GM10248 (cell line): ENCODE measurements around the gene DAB2.

ENCODE experiments used
- CTCF ChIA-PET: fragments of 300-600 bp; sonication (Branson Sonifier 250); formaldehyde crosslinking; extraction: SDS; loops from one replicate; lab custom pipeline; 2021; ENCODE audit warnings: antibody characterized with exemption; lab: Yijun Ruan, JAX
- POLR2A ChIA-PET: fragments of 350-650 bp; sonication (Branson Sonifier 250); formaldehyde crosslinking; extraction: SDS; loops from one replicate; lab custom pipeline; 2020; ENCODE audit warnings: antibody characterized with exemption; lab: Yijun Ruan, JAX
- DNase-seq: peaks from one replicate; pipeline ENCODE4 v3.0.0; 2012; ENCODE audit errors: extremely low spot score
- TF ChIP-seq, protein P1 (sequence below): IDR thresholded peaks from 2 replicates; pipeline ENCODE4 v1.5.1; 2012; ENCODE audit warnings: mild to moderate bottlenecking, low read depth; ENCODE audit errors: extremely low read depth, missing control alignments, control extremely low read depth

The DAB2 gene

DNA sequence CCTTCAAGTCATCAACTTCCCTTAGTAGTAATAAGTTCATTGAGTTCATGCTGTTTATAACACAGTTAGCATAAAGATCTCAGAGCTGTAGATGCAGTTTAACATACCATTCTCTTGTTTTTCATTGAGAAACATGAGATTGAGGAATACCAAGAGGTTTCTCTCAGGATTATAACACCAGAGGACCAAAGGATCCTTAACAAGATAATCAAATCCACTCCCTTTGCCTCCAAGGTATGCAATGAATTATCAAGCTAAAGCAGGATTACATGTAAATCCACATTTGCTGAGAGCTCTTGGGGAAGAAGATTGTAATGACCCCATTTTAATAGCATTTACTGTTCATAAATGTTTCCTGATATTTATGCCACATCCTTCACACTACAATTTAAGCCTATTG lies 35.1 kb upstream of the DAB2 start:
- no peak for DNase-seq
- TF ChIP-seq, protein P1, sequence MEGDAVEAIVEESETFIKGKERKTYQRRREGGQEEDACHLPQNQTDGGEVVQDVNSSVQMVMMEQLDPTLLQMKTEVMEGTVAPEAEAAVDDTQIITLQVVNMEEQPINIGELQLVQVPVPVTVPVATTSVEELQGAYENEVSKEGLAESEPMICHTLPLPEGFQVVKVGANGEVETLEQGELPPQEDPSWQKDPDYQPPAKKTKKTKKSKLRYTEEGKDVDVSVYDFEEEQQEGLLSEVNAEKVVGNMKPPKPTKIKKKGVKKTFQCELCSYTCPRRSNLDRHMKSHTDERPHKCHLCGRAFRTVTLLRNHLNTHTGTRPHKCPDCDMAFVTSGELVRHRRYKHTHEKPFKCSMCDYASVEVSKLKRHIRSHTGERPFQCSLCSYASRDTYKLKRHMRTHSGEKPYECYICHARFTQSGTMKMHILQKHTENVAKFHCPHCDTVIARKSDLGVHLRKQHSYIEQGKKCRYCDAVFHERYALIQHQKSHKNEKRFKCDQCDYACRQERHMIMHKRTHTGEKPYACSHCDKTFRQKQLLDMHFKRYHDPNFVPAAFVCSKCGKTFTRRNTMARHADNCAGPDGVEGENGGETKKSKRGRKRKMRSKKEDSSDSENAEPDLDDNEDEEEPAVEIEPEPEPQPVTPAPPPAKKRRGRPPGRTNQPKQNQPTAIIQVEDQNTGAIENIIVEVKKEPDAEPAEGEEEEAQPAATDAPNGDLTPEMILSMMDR = no peak
- CTCF ChIA-PET = interaction anchor here (1.4 kb wide), 1 partner anchor 84 kb away, joined by 3 read pairs; no protein-coding TSS in a partner anchor
- POLR2A ChIA-PET = no interaction called here

DNA sequence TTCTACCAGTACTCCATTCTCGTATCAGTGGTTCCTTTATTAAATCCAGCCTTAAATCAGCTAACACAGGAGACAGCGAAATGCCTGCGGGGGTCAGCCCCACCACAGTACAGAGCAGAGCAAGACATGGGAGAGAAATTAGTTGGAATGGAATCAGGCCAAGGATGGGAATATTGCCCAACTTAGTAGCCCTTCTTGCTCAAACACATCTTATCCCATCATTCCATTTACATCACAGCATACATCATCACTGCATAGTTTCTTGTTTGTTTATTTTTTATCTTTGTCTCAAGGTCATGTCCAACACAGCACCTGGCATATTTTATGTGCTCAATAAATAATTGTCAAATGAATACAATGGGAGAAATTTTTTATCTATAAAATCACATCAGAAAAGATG lies 34.3 kb upstream of the DAB2 start:
- POLR2A ChIA-PET = no interaction called here
- TF ChIP-seq, protein P1 = no peak
- CTCF ChIA-PET = interaction anchor here (1.4 kb wide), 1 partner anchor 83 kb away, joined by 3 read pairs; no protein-coding TSS in a partner anchor
- no peak for DNase-seq

DNA sequence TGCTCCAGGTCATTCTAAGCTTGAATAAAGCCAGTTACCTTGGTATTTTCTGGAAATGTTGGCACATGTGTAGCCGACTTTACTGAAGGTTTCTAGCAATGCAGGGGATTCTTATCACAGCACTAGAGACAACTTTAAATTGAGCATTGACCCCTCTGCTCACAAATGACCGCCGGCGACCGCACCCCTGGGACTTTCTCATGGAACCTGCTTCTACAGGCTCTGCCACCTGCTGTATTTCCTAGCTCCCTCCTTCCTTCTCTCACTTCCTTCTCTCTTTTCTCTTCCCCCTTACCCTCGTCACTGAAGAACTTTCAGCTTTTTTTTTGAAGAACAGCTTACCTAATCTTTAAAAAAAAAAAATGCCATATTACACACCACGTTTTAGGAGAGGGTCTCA lies 30.9 kb upstream of the DAB2 start:
- TF ChIP-seq, protein P1 = no peak
- POLR2A ChIA-PET = no interaction called here
- no peak for DNase-seq
- CTCF ChIA-PET = no interaction called here

DNA sequence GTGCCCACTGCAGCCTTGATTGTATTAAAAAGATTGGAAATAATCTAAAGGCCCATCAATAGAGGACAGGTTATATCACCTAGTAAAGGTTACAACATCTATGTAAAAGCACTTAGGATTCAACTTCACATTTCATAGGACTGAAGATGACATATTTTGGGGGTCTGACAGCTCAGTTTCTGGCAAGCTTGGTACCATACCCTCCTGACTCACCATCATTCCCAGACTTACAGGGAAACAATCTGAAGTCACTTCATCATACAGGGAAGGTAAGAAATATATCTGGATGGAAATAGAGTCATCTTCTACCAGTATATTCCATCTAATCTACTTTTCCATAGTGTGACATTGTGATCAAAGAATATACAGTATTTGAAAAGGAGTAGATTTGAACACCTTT lies 28.8 kb upstream of the DAB2 start:
- CTCF ChIA-PET = interaction anchor here (1.6 to 3.5 kb wide), 2 partner anchors 9 to 12 kb away, joined by 4 to 10 read pairs; no protein-coding TSS in a partner anchor

DNA sequence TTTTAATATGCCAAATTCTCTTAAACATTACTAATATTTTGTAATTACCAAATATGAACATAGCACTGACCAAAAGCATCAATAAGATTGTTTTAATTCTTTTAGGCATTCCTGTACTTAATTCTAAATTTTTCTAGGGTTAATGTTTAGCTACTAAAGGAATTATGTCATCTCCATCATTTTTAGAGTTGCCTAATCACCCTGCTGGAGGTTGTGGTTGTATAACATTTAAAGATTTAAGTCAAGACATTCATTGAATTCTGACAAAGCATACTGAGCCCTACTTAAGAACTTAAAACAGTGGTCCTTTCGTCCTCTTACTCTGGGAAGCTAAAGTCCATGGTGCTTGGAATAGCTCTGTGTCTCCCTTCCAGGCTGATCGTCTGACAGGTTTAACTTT lies 28.1 kb upstream of the DAB2 start:
- ChIA-PET POLR2A (no interaction called here), CTCF (interaction anchor here (1.0 to 3.5 kb wide), 4 partner anchors 8 to 23 kb away, joined by 3 to 10 read pairs (median 4); no protein-coding TSS in a partner anchor)
- TF ChIP-seq, protein P1 = no peak
- DNase-seq = no peak

More for the DNA sequence above, 28.8 kb upstream of the DAB2 start:
- DNase-seq = no peak
- TF ChIP-seq, protein P1 = no peak
- POLR2A ChIA-PET = no interaction called here

DNA sequence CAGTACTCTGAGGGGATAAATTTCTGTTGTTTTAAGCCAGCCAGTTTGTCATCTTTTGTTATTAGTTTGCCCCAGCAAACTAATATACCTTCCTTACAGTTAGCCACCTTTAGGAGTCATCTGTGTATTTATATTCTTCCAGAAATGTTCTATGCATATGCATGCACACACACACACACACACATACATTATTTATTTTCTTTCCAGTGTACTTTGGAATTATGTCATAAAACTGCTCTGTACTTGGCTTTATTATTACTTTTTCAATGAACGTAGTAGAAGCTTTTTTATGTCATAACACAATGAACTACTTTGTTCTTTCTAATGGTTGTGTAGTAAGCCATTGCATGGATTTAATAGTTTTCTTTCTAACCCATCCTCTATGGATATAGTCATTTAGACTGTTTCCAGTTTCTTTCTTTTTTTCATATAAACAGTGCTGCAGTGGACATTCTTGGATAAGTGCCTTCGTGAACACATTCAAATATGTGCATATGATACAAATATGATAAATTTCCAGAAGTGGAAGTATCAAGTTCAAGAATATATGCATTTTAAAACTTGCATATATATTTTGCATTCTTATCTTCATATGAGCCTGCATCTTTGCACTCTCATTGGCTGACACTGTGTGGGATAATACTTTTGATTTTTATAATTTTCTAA lies 26.6 kb upstream of the DAB2 start:
- no peak for DNase-seq
- CTCF ChIA-PET = interaction anchor here (3.5 kb wide), 1 partner anchor 14 kb away, joined by 10 read pairs; no protein-coding TSS in a partner anchor
- POLR2A ChIA-PET = no interaction called here
- TF ChIP-seq, protein P1 = no peak

DNA sequence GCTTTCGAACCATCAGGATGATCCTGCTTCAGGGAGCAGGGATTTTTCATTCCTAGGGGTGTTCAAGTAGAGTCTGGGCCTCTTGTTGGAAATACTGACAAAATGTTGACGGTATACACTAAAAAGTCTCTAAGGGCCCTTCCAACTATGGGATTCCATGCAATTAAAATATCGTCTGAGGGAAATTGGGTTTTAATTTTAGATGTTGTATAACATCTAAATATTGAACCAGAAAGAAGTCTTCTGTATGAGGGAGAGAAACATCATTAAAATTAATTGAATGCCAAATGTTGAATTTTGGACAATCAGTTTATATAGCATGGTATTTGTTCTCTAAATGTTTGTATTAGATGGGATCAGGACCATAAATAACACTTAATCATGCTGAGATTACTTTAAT lies 25.7 kb upstream of the DAB2 start:
- TF ChIP-seq, protein P1 = no peak
- DNase-seq = no peak
- POLR2A ChIA-PET = no interaction called here
- CTCF ChIA-PET = no interaction called here
